ENCODE measurements around the gene PBX4.

- TF ChIP-seq CTCF (IDR thresholded peaks at IDR 0.05 in 8 of 11, conservative IDR thresholded peaks at IDR 0.05 in 3 of 11) (no peak), POLR2A (IDR thresholded peaks at IDR 0.05) (no peak)
Measured at GRCh38 chr19:19632661-19633060, 14.2 kb upstream of the PBX4 start.
